Measurements from ENCODE around the gene ZDHHC11B.
"Not testable (repeated sequence)": the region's sequence is repeated elsewhere in the genome, so short reads cannot be mapped to it uniquely, and the experiment has no call there.

The ZDHHC11B gene

GRCh38 chr5:783881-784427 is 575 bp downstream of the ZDHHC11B start:
- DNase-seq: not testable (repeated sequence)

- not testable (repeated sequence) for DNase-seq
Observed at GRCh38 chr5:783049-783802, 1.3 kb downstream of the ZDHHC11B start.

- not testable (repeated sequence) for DNase-seq
Observed at GRCh38 chr5:782356-782755, 2.2 kb downstream of the ZDHHC11B start.

GRCh38 chr5:780571-780970 is 4.0 kb downstream of the ZDHHC11B start:
- not testable (repeated sequence) for DNase-seq

GRCh38 chr5:778967-779366 is 5.6 kb downstream of the ZDHHC11B start:
- not testable (repeated sequence) for DNase-seq

GRCh38 chr5:778421-778820 is 6.1 kb downstream of the ZDHHC11B start:
- not testable (repeated sequence) for DNase-seq

- DNase-seq: no peak
Observed at GRCh38 chr5:777756-778161, 6.8 kb downstream of the ZDHHC11B start.

- no peak for DNase-seq
Observed at GRCh38 chr5:776862-777711, 7.4 kb downstream of the ZDHHC11B start.

- no peak for DNase-seq
Observed at GRCh38 chr5:775961-776861, 8.3 kb downstream of the ZDHHC11B start.

- DNase-seq: not testable (repeated sequence)
Observed at GRCh38 chr5:775595-775960, 9.0 kb downstream of the ZDHHC11B start.

GRCh38 chr5:774854-775505 is 9.5 kb downstream of the ZDHHC11B start:
- not testable (repeated sequence) for DNase-seq

- DNase-seq: not testable (repeated sequence)
Observed at GRCh38 chr5:774304-774703, 10.2 kb downstream of the ZDHHC11B start.

- no peak for DNase-seq
Observed at GRCh38 chr5:773517-774264, 10.8 kb downstream of the ZDHHC11B start.

GRCh38 chr5:772931-773330 is 11.6 kb downstream of the ZDHHC11B start:
- not testable (repeated sequence) for DNase-seq

- not testable (repeated sequence) for DNase-seq
Observed at GRCh38 chr5:772547-772890, 12.0 kb downstream of the ZDHHC11B start.

GRCh38 chr5:771841-772546 is 12.5 kb downstream of the ZDHHC11B start:
- not testable (repeated sequence) for DNase-seq

GRCh38 chr5:771087-771781 is 13.3 kb downstream of the ZDHHC11B start:
- not testable (repeated sequence) for DNase-seq

GRCh38 chr5:770585-770984 is 13.9 kb downstream of the ZDHHC11B start:
- DNase-seq: not testable (repeated sequence)

- not testable (repeated sequence) for DNase-seq
Observed at GRCh38 chr5:769485-770145, 14.9 kb downstream of the ZDHHC11B start.
